H9 (cell line): ENCODE results near the gene NCOR2. TPM values are rescaled to one million over a fixed set of nuclear protein-coding genes. Genes with fewer than 3 reads are reported as not detected.

Experiments used
- DNase-seq: peaks from one replicate; pipeline ENCODE4 v3.0.0-alpha.2; 2017
- H2AFZ ChIP-seq: one replicate; pipeline ENCODE4 v1.6.1; 2013; ENCODE audit warnings: mild to moderate bottlenecking, low read length, control low read depth, moderate library complexity
- H2AK5ac ChIP-seq: 2 replicates; pipeline ENCODE4 v1.6.1; 2013; ENCODE audit warnings: low read length, control low read depth, mixed read lengths; ENCODE audit not compliant: insufficient read length
- H2BK120ac ChIP-seq: one replicate; pipeline ENCODE4 v1.6.1; 2013; ENCODE audit warnings: low read depth, mild to moderate bottlenecking, low read length, control low read depth, inconsistent platforms; ENCODE audit not compliant: poor library complexity, severe bottlenecking
- H2BK12ac ChIP-seq: 2 replicates; pipeline ENCODE4 v1.6.1; 2013; ENCODE audit warnings: low read length, control low read depth, mixed read lengths, low read depth; ENCODE audit not compliant: insufficient read length
- H2BK15ac ChIP-seq: 2 replicates; pipeline ENCODE4 v1.6.1; 2013; ENCODE audit warnings: low read depth, low read length, control low read depth
- H2BK20ac ChIP-seq: one replicate; pipeline ENCODE4 v1.6.1; 2013; ENCODE audit warnings: low read depth, mild to moderate bottlenecking, low read length, control low read depth, inconsistent platforms; ENCODE audit not compliant: poor library complexity, severe bottlenecking
- H2BK5ac ChIP-seq: 2 replicates; pipeline ENCODE4 v1.6.1; 2013; ENCODE audit warnings: low read length, control low read depth, mixed read lengths; ENCODE audit not compliant: insufficient read length
- H3K14ac ChIP-seq: 2 replicates; pipeline ENCODE4 v1.6.1; 2013; ENCODE audit warnings: low read length, control low read depth; ENCODE audit not compliant: insufficient read depth
- H3K18ac ChIP-seq: 2 replicates; pipeline ENCODE4 v1.6.1; 2013; ENCODE audit warnings: low read depth, mild to moderate bottlenecking, mixed read lengths, low read length, control low read depth; ENCODE audit not compliant: insufficient read length
- H3K23ac ChIP-seq: 2 replicates; pipeline ENCODE4 v1.6.1; 2013; ENCODE audit warnings: low read length, control low read depth, mixed read lengths, low read depth; ENCODE audit not compliant: insufficient read length
- H3K23me2 ChIP-seq: 2 replicates; pipeline ENCODE4 v1.6.1; 2013; ENCODE audit warnings: low read depth, mild to moderate bottlenecking, mixed read lengths, low read length, control low read depth; ENCODE audit not compliant: insufficient read length, poor library complexity, severe bottlenecking
- H3K27ac ChIP-seq: 2 replicates; pipeline ENCODE4 v1.5.1; 2013; ENCODE audit warnings: low read length, control low read depth, mixed read lengths, low read depth; ENCODE audit not compliant: insufficient read length
- H3K27me3 ChIP-seq: 2 replicates; pipeline ENCODE4 v1.6.1; 2013; ENCODE audit warnings: low read length, control low read depth, inconsistent platforms; ENCODE audit not compliant: insufficient read depth
- H3K4ac ChIP-seq: 2 replicates; pipeline ENCODE4 v1.6.1; 2013; ENCODE audit warnings: low read depth, mild to moderate bottlenecking, control low read depth, inconsistent platforms, low read length, moderate library complexity
- H3K4me1 ChIP-seq: 2 replicates; pipeline ENCODE4 v1.6.1; 2013; ENCODE audit warnings: low read length, control low read depth, inconsistent platforms; ENCODE audit not compliant: insufficient read depth
- H3K4me2 ChIP-seq: 2 replicates; pipeline ENCODE4 v1.6.1; 2013; ENCODE audit warnings: low read length, control low read depth, mixed read lengths; ENCODE audit not compliant: insufficient read length, insufficient read depth
- H3K56ac ChIP-seq: 2 replicates; pipeline ENCODE4 v1.6.1; 2013; ENCODE audit warnings: low read depth, mild to moderate bottlenecking, mixed read lengths, low read length, control low read depth; ENCODE audit not compliant: insufficient read length
- H3K79me1 ChIP-seq: 2 replicates; pipeline ENCODE4 v1.6.1; 2013; ENCODE audit warnings: low read depth, mild to moderate bottlenecking, moderate library complexity, low read length, control low read depth, inconsistent platforms; ENCODE audit not compliant: insufficient read depth, poor library complexity, severe bottlenecking
- H3K79me2 ChIP-seq: 2 replicates; pipeline ENCODE4 v1.6.1; 2013; ENCODE audit warnings: low read length, control low read depth, inconsistent platforms; ENCODE audit not compliant: insufficient read depth
- H3K9ac ChIP-seq: 2 replicates; pipeline ENCODE4 v1.6.1; 2013; ENCODE audit warnings: low read length, control low read depth, mixed read lengths; ENCODE audit not compliant: insufficient read length; ENCODE audit errors: extremely low read depth
- H3K9me3 ChIP-seq: one replicate; pipeline ENCODE4 v1.6.1; 2013; ENCODE audit warnings: low read depth, low read length, inconsistent platforms; ENCODE audit not compliant: control insufficient read depth
- H3T11ph ChIP-seq: one replicate; pipeline ENCODE4 v1.6.1; 2013; ENCODE audit warnings: mild to moderate bottlenecking, low read length, control low read depth, inconsistent platforms
- H4K20me1 ChIP-seq: one replicate; pipeline ENCODE4 v1.6.1; 2013; ENCODE audit not compliant: control insufficient read depth, insufficient read length, insufficient read depth
- H4K5ac ChIP-seq: 2 replicates; pipeline ENCODE4 v1.6.1; 2013; ENCODE audit warnings: low read depth, mild to moderate bottlenecking, mixed read lengths, low read length, control low read depth; ENCODE audit not compliant: insufficient read length
- H4K8ac ChIP-seq: replicated peaks from 2 replicates; pipeline ENCODE4 v1.6.1; 2013; ENCODE audit warnings: low read length, control low read depth, mixed read lengths, low read depth; ENCODE audit not compliant: insufficient read length
- H4K91ac ChIP-seq: 2 replicates; pipeline ENCODE4 v1.6.1; 2013; ENCODE audit warnings: low read depth, mild to moderate bottlenecking, moderate library complexity, mixed read lengths, low read length, control low read depth; ENCODE audit not compliant: insufficient read length
- H3K27ac Mint-ChIP-seq, 3 experiments: 2 replicates in 2 of 3; 3 replicates in 1 of 3; pipeline ENCODE4 v1.8.0; 2020 to 2021; ENCODE audit warnings: mixed read lengths in 3 of 3, mild to moderate bottlenecking in 1 of 3, moderate library complexity in 1 of 3
- H3K27me3 Mint-ChIP-seq: 2 replicates; pipeline ENCODE4 v1.8.0; 2021; ENCODE audit warnings: low read depth, mild to moderate bottlenecking, moderate library complexity, mixed read lengths
- H3K36me3 Mint-ChIP-seq, 3 experiments: 2 replicates in 2 of 3; 3 replicates in 1 of 3; pipeline ENCODE4 v1.8.0; 2020 to 2021; ENCODE audit warnings: low read depth in 3 of 3, mixed read lengths in 3 of 3; ENCODE audit not compliant: insufficient read depth in 1 of 3
- H3K4me1 Mint-ChIP-seq, 2 experiments: 2 replicates each; pipeline ENCODE4 v1.8.0; 2020; ENCODE audit warnings: mixed read lengths in 2 of 2
- H3K4me3 Mint-ChIP-seq, 2 experiments: 2 replicates in 1 of 2; 3 replicates in 1 of 2; pipeline ENCODE4 v1.8.0; 2020 to 2021; ENCODE audit warnings: mild to moderate bottlenecking in 2 of 2, mixed read lengths in 2 of 2, moderate library complexity in 1 of 2
- H3K9me3 Mint-ChIP-seq, 2 experiments: 2 replicates in 1 of 2; 3 replicates in 1 of 2; pipeline ENCODE4 v1.8.0; 2020; ENCODE audit warnings: mild to moderate bottlenecking in 2 of 2, mixed read lengths in 2 of 2, moderate library complexity in 1 of 2
- CTCF ChIP-seq: fragments of 200-600 bp; sonication (generic); conservative IDR thresholded peaks from 3 replicates; pipeline ENCODE4 v1.8.0; 2021; ENCODE audit warnings: antibody characterized with exemption, mild to moderate bottlenecking
- WGBS: extraction: QIAGEN DNeasy Blood & Tissue Kit; methylation state at CpG from one replicate; pipeline ENCODE4 v1.1.7; 2013; ENCODE audit warnings: missing lambda C conversion rate, low lambda C conversion rate, mixed read lengths; ENCODE audit not compliant: insufficient read length; ENCODE audit errors: extremely low coverage; 5-methylcytosine and 5-hydroxymethylcytosine counted together
- total RNA-seq: library from RNA; stranded (reverse); gene quantifications from 2 replicates; pipeline ENCODE4 v1.2.1, GENCODE V29; 2021

The NCOR2 gene
- total RNA-seq, 1 experiment from 2014 or later = 226 TPM

GRCh38 chr12:124559182-124560017 is 8.0 kb downstream of the NCOR2 start:
- Histone ChIP-seq H3K56ac (no peak overlapping the region), H3K23me2 (no peaks in the 10 kb centered on the region), H2BK120ac (no peak overlapping the region), H4K20me1 (no peaks in the 10 kb centered on the region), H2BK15ac (no peak overlapping the region), H4K8ac (no peak overlapping the region), H3K4me2 (no peak overlapping the region), H3K27me3 (no peaks in the 10 kb centered on the region), H4K5ac (no peak overlapping the region), H2AK5ac (no peak overlapping the region), H3K14ac (no peak overlapping the region), H3K4me1 (peaks cover 16% of the 10 kb centered on the region; the same call in 1 of the 2 replicates), H2AFZ (no peak overlapping the region), H4K91ac (no peak overlapping the region), H2BK12ac (no peak overlapping the region), H3K9ac (no peak overlapping the region), H3K23ac (no peak overlapping the region), H3K79me1 (peaks cover 8% of the 10 kb centered on the region), H2BK5ac (no peak overlapping the region), H3K27ac (no peak overlapping the region), H3T11ph (no peak overlapping the region), H3K18ac (no peak overlapping the region), H3K79me2 (peaks cover 88% of the 10 kb centered on the region; the same call in 1 of the 2 replicates), H3K9me3 (no peaks in the 10 kb centered on the region), H2BK20ac (no peak overlapping the region), H3K4ac (no peak overlapping the region)
- no peaks in the 10 kb centered on the region for H3K27me3 Mint-ChIP-seq
- H3K4me3 Mint-ChIP-seq = no peak overlapping the region
- WGBS = no CpG with 5 or more reads among the region's 12 CpGs
- peak overlapping the region in 1 of 3 experiments; percentile 7; a peak in 3 of 7 replicates for H3K27ac Mint-ChIP-seq
- TF ChIP-seq CTCF = no peak
- peaks cover 6 to 12% (median 9%) of the 10 kb centered on the region in 3 experiments; a peak in 6 of 7 replicates for H3K36me3 Mint-ChIP-seq
- H3K4me1 Mint-ChIP-seq = peaks cover 67 to 82% of the 10 kb centered on the region in 2 experiments
- DNase-seq = no peak
- H3K9me3 Mint-ChIP-seq = no peaks in the 10 kb centered on the region
